ENCODE data around the gene EVI5L.

Gene EVI5L

GRCh38 chr19:7829561-7830271 lies at the start of gene EVI5L:
Gene EVI5L (plus strand): TSS chr19:7830218. CDS start chr19:7846543, 16,325 bp downstream.
- DNase-seq (ENCODE audit: extremely low read depth, low read depth) = peak; percentile 100
- no peak for TF ChIP-seq CTCF (IDR thresholded peaks at IDR 0.05; ENCODE audit: low read depth, low read length)

GRCh38 chr19:7781157-7781556 lies 48.9 kb upstream of the EVI5L start:
- no peak for TF ChIP-seq CTCF (IDR thresholded peaks at IDR 0.05; ENCODE audit: low read depth, low read length)
- DNase-seq (ENCODE audit: extremely low read depth, low read depth) = no peak

DNA sequence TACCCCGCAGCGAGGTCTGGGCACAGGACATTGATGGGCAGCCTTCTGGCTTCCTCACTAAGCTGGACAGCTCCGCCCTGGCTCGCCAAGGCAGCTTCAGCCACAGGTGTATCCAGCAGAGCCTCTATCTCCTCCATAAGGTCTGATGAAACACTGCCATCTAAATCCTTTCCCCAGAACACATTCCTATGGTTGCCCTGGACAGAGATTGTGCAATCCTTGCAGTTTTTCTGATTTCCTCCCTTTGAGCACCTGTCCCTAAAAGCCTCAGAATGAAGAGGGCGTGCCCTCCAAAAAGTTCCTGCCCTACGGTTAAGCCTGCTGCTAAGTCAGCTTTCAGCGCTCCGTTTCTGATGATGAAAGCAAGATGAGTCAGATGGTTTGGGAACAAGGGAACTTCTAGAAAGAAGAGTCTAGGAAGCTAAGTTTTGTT lies 46.0 kb upstream of the EVI5L start:
- no peak for DNase-seq (ENCODE audit: extremely low read depth, low read depth)
- no peak for TF ChIP-seq CTCF (IDR thresholded peaks at IDR 0.05; ENCODE audit: low read depth, low read length)

- no peak for DNase-seq (ENCODE audit: extremely low read depth, low read depth)
- TF ChIP-seq CTCF (IDR thresholded peaks at IDR 0.05; ENCODE audit: low read depth, low read length) = no peak
These were observed 45.2 kb upstream of the EVI5L start for GRCh38 chr19:7784856-7785255.

DNA sequence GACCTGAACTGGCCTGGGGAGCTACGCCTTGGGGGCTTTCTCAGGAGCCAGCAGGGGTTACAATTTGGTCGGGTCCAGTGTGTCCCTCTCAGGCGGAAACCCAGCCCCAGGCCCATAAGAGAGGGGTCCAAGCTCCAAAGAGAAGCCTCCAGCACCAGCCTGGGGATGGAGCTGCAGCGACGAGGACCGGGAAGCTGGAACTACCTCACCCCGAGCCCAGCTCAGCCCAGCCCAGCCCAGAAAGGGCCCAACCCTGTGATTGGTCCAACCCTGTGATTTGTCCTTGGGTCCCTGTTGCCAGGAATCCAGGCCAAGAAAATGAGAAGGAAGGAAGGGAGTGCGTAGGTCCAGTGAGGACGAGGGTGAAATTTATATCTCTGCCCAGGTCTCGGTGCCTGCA lies 42.9 kb upstream of the EVI5L start:
- DNase-seq (ENCODE audit: extremely low read depth, low read depth) = no peak
- TF ChIP-seq CTCF (IDR thresholded peaks at IDR 0.05; ENCODE audit: low read depth, low read length) = no peak

DNA sequence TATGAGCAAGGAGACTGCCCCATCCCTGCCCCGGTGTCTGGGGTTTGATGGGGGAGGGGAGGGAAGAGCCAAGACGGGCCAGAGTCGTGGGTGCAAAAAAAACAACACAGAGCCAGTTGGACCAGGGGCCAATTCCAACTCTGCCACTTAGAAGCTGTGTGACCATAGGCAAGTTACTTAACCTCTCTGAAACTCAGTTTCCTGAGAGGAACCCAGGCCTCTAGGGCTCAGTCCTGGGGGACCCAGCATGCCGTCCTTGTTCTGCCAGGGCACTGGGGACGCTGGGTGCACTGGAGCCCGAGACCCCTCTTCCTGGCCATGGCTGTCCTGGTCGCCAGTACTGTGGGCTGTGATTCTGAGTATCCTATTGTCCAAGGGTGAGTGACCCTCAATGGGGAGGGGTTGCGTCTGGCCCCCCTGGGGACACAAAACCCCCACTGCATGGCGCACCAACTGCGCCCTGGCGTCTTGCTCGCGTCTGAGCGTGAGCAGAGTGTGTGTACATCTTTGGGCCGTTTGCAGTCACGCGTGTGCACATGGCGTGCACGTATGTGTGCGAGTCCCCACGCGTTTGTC lies 42.3 kb upstream of the EVI5L start:
- TF ChIP-seq CTCF (IDR thresholded peaks at IDR 0.05; ENCODE audit: low read depth, low read length) = no peak
- DNase-seq (ENCODE audit: extremely low read depth, low read depth) = no peak

- DNase-seq (ENCODE audit: extremely low read depth, low read depth) = no peak
- TF ChIP-seq CTCF (IDR thresholded peaks at IDR 0.05; ENCODE audit: low read depth, low read length) = no peak
These were observed 41.7 kb upstream of the EVI5L start for GRCh38 chr19:7788178-7788932.

Data from AG09319 (cell line).